ENCODE measurements around the gene NRP2.

DNA sequence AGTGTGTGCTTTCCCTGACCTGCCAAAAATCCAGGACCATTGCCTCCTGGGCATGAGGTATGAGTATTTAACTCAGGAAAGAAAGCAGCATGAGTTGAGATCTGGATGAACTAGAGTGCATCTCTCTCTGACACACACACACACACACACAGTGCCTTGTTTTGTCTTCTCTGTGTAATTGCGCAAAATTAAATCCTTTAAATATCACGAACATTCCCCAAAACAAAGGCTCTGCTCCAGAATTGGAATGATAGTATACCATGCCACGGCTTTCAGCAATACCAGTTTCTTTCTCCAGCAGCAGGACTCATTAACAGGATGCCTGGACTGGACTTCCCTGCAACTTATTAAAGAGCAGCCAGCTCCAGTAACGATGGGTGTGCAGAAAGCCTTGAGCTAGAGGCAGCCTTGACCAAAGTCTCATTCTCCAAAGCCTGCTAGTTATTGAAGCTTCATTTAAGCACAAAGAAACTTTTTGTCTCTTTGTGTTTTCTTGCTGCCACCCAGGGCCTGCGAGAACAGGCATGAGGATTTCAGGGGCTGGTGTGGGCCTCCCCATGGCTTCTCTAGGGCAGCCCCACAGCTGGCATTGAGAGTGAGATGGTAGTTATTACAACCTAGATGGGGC lies 101.7 kb downstream of the NRP2 start:
- no peak for TF ChIP-seq EZH2phosphoT487 (IDR thresholded peaks at IDR 0.05; ENCODE audit: borderline replicate concordance)
- TF ChIP-seq, protein P1, sequence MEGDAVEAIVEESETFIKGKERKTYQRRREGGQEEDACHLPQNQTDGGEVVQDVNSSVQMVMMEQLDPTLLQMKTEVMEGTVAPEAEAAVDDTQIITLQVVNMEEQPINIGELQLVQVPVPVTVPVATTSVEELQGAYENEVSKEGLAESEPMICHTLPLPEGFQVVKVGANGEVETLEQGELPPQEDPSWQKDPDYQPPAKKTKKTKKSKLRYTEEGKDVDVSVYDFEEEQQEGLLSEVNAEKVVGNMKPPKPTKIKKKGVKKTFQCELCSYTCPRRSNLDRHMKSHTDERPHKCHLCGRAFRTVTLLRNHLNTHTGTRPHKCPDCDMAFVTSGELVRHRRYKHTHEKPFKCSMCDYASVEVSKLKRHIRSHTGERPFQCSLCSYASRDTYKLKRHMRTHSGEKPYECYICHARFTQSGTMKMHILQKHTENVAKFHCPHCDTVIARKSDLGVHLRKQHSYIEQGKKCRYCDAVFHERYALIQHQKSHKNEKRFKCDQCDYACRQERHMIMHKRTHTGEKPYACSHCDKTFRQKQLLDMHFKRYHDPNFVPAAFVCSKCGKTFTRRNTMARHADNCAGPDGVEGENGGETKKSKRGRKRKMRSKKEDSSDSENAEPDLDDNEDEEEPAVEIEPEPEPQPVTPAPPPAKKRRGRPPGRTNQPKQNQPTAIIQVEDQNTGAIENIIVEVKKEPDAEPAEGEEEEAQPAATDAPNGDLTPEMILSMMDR (conservative IDR thresholded peaks at IDR 0.05; ENCODE audit: low read length): no peak
